Measurements from ENCODE around the gene BEGAIN. TPM values are rescaled to one million over a fixed set of nuclear protein-coding genes. Genes with fewer than 3 reads are reported as not detected.

BEGAIN gene
- total RNA-seq, 3 donors from 2014 or later: 0.64 to 4.1 (median 2.0) TPM

GRCh38 chr14:100629098-100629497, 41.9 kb upstream of the BEGAIN start:
- Histone ChIP-seq H3K4me3 (no peak overlapping the region), H3K36me3 (no peaks in the 10 kb centered on the region), H3K27ac (no peak overlapping the region), H3K4me1 (no peaks in the 10 kb centered on the region), H3K27me3 (peaks cover 0 to 8% of the 10 kb centered on the region in 2 donors), H3K9me3 (no peaks in the 10 kb centered on the region)
- no peak for DNase-seq (ENCODE audit: low spot score in 2 of 2)
- TF ChIP-seq POLR2AphosphoS5 (IDR thresholded peaks at IDR 0.05) (no peak), POLR2A (IDR thresholded peaks at IDR 0.05) (no peak)
- intact Hi-C loops (cut with DNase I; ENCODE audit: low total_unique reads): no loop called here

- TF ChIP-seq, protein P1, sequence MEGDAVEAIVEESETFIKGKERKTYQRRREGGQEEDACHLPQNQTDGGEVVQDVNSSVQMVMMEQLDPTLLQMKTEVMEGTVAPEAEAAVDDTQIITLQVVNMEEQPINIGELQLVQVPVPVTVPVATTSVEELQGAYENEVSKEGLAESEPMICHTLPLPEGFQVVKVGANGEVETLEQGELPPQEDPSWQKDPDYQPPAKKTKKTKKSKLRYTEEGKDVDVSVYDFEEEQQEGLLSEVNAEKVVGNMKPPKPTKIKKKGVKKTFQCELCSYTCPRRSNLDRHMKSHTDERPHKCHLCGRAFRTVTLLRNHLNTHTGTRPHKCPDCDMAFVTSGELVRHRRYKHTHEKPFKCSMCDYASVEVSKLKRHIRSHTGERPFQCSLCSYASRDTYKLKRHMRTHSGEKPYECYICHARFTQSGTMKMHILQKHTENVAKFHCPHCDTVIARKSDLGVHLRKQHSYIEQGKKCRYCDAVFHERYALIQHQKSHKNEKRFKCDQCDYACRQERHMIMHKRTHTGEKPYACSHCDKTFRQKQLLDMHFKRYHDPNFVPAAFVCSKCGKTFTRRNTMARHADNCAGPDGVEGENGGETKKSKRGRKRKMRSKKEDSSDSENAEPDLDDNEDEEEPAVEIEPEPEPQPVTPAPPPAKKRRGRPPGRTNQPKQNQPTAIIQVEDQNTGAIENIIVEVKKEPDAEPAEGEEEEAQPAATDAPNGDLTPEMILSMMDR (IDR thresholded peaks at IDR 0.05): no peak
- TF ChIP-seq POLR2AphosphoS5 (IDR thresholded peaks at IDR 0.05): no peak
- no peaks in the 10 kb centered on the region for H3K9me3 ChIP-seq
- peaks cover 0 to 14% of the 10 kb centered on the region in 2 donors for H3K27me3 ChIP-seq
- no peak overlapping the region for H3K4me3 ChIP-seq
- H3K27ac ChIP-seq: no peak overlapping the region
- intact Hi-C loops (cut with DNase I; ENCODE audit: low total_unique reads): no loop called here
- no peaks in the 10 kb centered on the region for H3K4me1 ChIP-seq
- no peaks in the 10 kb centered on the region for H3K36me3 ChIP-seq
- DNase-seq (ENCODE audit: low spot score in 2 of 2): no peak
Measured at GRCh38 chr14:100628225-100628624, 41.0 kb upstream of the BEGAIN start.

DNA sequence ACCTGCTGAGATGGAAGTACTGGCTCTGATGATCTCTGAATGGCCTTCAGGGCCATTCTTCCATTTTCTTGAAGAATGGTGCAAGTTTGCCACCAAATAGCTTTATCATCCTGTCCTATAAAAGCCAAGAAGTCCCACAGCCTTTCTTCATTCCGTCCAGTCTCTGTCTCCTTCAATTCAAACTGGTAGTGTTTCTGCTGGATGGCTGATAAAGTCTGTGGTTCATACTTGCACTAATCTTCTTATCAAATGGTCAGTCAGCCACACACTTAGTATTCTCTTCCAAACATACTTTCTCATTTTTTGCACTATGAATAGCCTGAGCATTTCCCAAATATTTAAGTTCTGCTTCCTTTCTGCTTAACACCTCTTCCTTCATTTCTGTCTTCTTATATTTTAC, 39.4 kb upstream of the BEGAIN start:
- intact Hi-C loops (cut with DNase I; ENCODE audit: low total_unique reads): no loop called here
- TF ChIP-seq, protein P1 (IDR thresholded peaks at IDR 0.05): no peak
- TF ChIP-seq POLR2A (IDR thresholded peaks at IDR 0.05) (no peak), POLR2AphosphoS5 (IDR thresholded peaks at IDR 0.05) (no peak)
- no peak for DNase-seq (ENCODE audit: low spot score in 2 of 2)
- peaks cover 0 to 19% of the 10 kb centered on the region in 2 donors for H3K27me3 ChIP-seq
- H3K4me1 ChIP-seq: no peaks in the 10 kb centered on the region
- H3K9me3 ChIP-seq: no peaks in the 10 kb centered on the region
- no peak overlapping the region for H3K4me3 ChIP-seq
- no peak overlapping the region for H3K27ac ChIP-seq
- H3K36me3 ChIP-seq: no peaks in the 10 kb centered on the region

GRCh38 chr14:100623961-100624360, 36.7 kb upstream of the BEGAIN start:
- intact Hi-C loops (cut with DNase I; ENCODE audit: low total_unique reads): no loop called here
- Histone ChIP-seq H3K4me1 (no peaks in the 10 kb centered on the region), H3K4me3 (no peak overlapping the region), H3K27ac (no peak overlapping the region), H3K27me3 (peaks cover 0 to 19% of the 10 kb centered on the region in 2 donors), H3K36me3 (no peaks in the 10 kb centered on the region), H3K9me3 (no peaks in the 10 kb centered on the region)
- TF ChIP-seq POLR2A (IDR thresholded peaks at IDR 0.05) (no peak), POLR2AphosphoS5 (IDR thresholded peaks at IDR 0.05) (no peak)
- TF ChIP-seq, protein P1 (IDR thresholded peaks at IDR 0.05): no peak
- DNase-seq (ENCODE audit: low spot score in 2 of 2): no peak

DNA sequence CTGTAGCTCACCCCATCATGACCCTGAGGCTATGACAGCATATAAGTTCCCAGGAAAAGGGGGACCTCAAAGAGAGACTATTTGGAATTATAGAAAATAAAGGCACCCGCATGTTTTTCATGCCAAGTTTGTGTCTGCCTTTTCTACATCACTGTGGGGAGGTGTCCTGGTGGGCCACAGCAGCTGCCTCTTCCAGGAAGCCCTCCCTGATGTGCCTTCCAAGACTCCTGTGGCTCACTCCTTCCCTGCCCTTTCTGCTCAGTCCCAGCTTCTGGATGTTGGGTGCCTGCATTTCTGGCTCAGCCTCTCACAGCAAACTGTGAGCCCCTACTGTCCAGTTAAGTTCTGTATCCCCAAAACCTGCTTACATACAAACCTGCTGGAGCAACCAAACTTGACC, 36.3 kb upstream of the BEGAIN start:
- H3K9me3 ChIP-seq: no peaks in the 10 kb centered on the region
- intact Hi-C loops (cut with DNase I; ENCODE audit: low total_unique reads): no loop called here
- peaks cover 0 to 19% of the 10 kb centered on the region in 2 donors for H3K27me3 ChIP-seq
- no peak overlapping the region for H3K27ac ChIP-seq
- TF ChIP-seq POLR2A (IDR thresholded peaks at IDR 0.05) (no peak), POLR2AphosphoS5 (IDR thresholded peaks at IDR 0.05) (no peak)
- TF ChIP-seq, protein P1 (IDR thresholded peaks at IDR 0.05): no peak
- no peak for DNase-seq (ENCODE audit: low spot score in 2 of 2)
- H3K36me3 ChIP-seq: no peaks in the 10 kb centered on the region
- no peak overlapping the region for H3K4me3 ChIP-seq
- no peaks in the 10 kb centered on the region for H3K4me1 ChIP-seq

Data from breast epithelium (tissue), 4 donors.